ENCODE data around the gene VMAC.

- TF ChIP-seq, protein P1, sequence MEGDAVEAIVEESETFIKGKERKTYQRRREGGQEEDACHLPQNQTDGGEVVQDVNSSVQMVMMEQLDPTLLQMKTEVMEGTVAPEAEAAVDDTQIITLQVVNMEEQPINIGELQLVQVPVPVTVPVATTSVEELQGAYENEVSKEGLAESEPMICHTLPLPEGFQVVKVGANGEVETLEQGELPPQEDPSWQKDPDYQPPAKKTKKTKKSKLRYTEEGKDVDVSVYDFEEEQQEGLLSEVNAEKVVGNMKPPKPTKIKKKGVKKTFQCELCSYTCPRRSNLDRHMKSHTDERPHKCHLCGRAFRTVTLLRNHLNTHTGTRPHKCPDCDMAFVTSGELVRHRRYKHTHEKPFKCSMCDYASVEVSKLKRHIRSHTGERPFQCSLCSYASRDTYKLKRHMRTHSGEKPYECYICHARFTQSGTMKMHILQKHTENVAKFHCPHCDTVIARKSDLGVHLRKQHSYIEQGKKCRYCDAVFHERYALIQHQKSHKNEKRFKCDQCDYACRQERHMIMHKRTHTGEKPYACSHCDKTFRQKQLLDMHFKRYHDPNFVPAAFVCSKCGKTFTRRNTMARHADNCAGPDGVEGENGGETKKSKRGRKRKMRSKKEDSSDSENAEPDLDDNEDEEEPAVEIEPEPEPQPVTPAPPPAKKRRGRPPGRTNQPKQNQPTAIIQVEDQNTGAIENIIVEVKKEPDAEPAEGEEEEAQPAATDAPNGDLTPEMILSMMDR (IDR thresholded peaks at IDR 0.05), result no peak
- no peak for TF ChIP-seq POLR2A (IDR thresholded peaks at IDR 0.05)
Measured at GRCh38 chr19:5908773-5909442, 4.2 kb downstream of the VMAC start.

All from lower leg skin (tissue), 3 donors.